Endothelial cell of umbilical vein (primary cell): Measurements from ENCODE around the gene KLRK1.

ENCODE experiments used
- EZH2 ChIP-seq: IDR thresholded peaks from 2 replicates; pipeline ENCODE4 v1.6.1; 2012; ENCODE audit warnings: borderline replicate concordance, low read depth, mild to moderate bottlenecking, moderate library complexity, low read length, inconsistent platforms; ENCODE audit not compliant: severe bottlenecking
- JUN ChIP-seq: IDR thresholded peaks from 2 replicates; pipeline ENCODE4 v1.6.1; 2011; ENCODE audit warnings: borderline replicate concordance, low read depth; ENCODE audit not compliant: insufficient read length, insufficient read depth
- MYC ChIP-seq: IDR thresholded peaks from one replicate; pipeline ENCODE4 v1.6.1; 2011; ENCODE audit warnings: mild to moderate bottlenecking, low read depth, low read length
- POLR2A ChIP-seq: IDR thresholded peaks from 2 replicates; pipeline ENCODE4 v1.6.1; 2012; ENCODE audit warnings: low read depth, mild to moderate bottlenecking, control low read depth, low read length
- POLR2AphosphoS5 ChIP-seq: IDR thresholded peaks from 2 replicates; pipeline ENCODE4 v1.6.1; 2012; ENCODE audit warnings: low read depth, mild to moderate bottlenecking, control low read depth, low read length, moderate library complexity; ENCODE audit not compliant: insufficient read depth
- TF ChIP-seq, protein P1 (sequence below), 2 donors: IDR thresholded peaks; 1 replicate in 1 of 2; 2 replicates in 1 of 2; pipeline ENCODE4 v1.5.1; 2011; ENCODE audit warnings: low read length in 2 of 2, mild to moderate bottlenecking in 2 of 2, moderate library complexity in 2 of 2, control low read depth in 1 of 2, inconsistent platforms in 1 of 2, low read depth in 1 of 2; ENCODE audit not compliant: insufficient read depth in 1 of 2; ENCODE audit errors: extremely low read depth in 1 of 2
- TF ChIP-seq, protein P2 (sequence below): IDR thresholded peaks from 2 replicates; pipeline ENCODE4 v1.6.1; 2011; ENCODE audit not compliant: insufficient read depth, insufficient read length

DNA sequence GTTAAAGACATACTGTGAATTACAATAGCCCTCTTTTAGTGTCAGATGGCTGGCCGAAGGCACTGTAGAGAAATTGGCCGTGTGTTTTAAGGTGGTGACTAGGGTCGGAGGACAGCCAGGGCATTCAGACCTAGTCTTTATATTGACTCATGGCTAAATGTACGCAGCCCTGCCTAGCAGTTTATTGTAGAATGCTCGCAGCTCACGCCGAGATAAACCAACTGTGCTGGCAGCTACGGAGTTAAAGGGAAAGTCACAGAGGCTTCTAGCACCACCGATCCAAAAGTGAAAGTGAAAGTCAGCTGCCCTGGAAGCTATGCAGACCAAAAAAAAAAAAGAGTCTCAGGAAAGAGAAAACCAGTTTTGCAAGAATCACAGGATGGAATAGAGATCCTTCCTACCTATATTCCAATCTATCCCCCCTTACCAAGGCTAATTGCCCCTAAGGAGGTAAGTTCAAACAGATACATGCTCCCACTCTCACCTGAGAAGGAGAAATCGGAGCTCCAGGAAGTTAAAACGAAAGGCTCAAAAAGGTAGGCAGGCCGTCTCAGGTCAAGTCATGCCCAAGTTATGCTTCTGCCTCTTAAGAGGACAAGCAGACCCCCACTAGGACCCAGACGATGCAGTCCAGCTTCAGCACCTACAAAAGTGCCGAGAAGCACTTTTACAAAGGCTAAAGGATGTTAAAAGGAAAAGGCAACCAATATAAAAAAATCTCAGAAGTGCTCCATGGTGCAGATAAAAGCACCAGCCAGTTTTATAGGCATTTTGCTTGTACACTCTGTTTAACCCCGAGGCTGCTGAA, 24.8 kb downstream of the KLRK1 start:
- TF ChIP-seq POLR2A (no peak), JUN (no peak), MYC (no peak), EZH2 (no peak), POLR2AphosphoS5 (no peak)
- TF ChIP-seq, protein P1, sequence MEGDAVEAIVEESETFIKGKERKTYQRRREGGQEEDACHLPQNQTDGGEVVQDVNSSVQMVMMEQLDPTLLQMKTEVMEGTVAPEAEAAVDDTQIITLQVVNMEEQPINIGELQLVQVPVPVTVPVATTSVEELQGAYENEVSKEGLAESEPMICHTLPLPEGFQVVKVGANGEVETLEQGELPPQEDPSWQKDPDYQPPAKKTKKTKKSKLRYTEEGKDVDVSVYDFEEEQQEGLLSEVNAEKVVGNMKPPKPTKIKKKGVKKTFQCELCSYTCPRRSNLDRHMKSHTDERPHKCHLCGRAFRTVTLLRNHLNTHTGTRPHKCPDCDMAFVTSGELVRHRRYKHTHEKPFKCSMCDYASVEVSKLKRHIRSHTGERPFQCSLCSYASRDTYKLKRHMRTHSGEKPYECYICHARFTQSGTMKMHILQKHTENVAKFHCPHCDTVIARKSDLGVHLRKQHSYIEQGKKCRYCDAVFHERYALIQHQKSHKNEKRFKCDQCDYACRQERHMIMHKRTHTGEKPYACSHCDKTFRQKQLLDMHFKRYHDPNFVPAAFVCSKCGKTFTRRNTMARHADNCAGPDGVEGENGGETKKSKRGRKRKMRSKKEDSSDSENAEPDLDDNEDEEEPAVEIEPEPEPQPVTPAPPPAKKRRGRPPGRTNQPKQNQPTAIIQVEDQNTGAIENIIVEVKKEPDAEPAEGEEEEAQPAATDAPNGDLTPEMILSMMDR (IDR thresholded peaks at IDR 0.05; ENCODE audit: extremely low read depth in 1 of 2, insufficient read depth in 1 of 2, low read depth in 1 of 2, low read length in 2 of 2) = no peak
- TF ChIP-seq, protein P2, sequence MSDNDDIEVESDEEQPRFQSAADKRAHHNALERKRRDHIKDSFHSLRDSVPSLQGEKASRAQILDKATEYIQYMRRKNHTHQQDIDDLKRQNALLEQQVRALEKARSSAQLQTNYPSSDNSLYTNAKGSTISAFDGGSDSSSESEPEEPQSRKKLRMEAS = no peak
